HG02938 (cell line): ENCODE data around the gene CHN2.

Experiments used
- ATAC-seq: cut with Tn5 transposase; IDR thresholded peaks from one replicate; pipeline ENCODE4 v1.9.1; 2021; ENCODE audit warnings: mild to moderate bottlenecking, moderate library complexity; ENCODE audit not compliant: unreplicated experiment

CHN2 gene

DNA sequence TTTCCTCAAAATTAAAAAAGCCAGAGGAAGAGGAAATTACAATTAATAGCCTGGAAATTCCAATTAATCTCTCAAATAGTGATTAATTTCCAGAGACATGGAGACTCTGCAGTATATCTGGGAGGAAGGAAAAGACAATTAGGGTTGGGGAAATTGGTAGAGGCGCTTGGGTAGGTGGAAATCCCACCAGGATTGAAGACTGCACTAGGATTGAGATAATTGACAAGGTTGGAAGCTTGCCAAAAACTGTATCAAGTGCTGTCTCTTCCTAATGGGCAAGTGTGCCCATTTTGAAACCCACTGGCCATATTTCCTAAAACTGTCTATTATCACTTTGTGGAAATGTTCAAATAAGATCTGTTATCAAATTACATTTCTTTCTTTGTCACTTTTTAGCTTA lies 21.6 kb downstream of the CHN2 start:
- ATAC-seq = no peak

DNA sequence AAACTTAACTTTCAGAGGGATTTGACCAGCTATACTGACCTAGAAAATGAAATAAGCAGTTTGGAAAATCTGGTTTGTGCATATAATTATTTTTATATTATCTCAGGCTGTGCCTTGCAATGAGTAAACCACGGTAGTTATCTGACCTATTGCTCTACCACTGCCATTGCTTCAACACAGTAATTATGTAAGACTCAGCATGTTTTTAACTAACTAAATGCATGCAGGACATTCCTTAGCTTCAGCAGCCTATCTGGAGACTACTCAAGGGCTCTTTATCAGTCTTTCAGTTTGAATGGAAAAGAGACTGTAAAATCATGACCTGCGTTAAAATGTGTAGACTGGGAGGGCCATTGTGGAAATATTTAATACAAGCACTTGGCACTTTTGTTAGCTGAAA lies 22.5 kb downstream of the CHN2 start:
- no peak for ATAC-seq

DNA sequence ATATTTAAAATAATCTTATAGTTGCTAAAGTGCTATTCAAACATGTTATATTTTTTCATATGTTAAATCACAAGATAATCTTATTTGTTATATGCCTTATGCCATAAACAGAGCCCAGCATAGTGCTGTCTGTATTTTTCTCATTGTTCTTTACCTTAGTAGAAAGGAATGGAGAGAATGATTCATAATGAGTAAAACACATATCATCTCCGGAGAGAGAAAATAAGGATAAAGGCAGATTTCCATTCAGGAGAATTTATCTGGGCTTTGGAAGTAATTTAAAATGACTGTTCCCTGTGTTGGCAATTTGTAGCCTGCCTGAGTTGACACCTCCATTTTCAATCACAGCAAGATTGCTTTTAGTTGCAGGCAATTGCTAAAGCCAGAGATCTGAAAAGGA lies 30.2 kb downstream of the CHN2 start:
- ATAC-seq = no peak

DNA sequence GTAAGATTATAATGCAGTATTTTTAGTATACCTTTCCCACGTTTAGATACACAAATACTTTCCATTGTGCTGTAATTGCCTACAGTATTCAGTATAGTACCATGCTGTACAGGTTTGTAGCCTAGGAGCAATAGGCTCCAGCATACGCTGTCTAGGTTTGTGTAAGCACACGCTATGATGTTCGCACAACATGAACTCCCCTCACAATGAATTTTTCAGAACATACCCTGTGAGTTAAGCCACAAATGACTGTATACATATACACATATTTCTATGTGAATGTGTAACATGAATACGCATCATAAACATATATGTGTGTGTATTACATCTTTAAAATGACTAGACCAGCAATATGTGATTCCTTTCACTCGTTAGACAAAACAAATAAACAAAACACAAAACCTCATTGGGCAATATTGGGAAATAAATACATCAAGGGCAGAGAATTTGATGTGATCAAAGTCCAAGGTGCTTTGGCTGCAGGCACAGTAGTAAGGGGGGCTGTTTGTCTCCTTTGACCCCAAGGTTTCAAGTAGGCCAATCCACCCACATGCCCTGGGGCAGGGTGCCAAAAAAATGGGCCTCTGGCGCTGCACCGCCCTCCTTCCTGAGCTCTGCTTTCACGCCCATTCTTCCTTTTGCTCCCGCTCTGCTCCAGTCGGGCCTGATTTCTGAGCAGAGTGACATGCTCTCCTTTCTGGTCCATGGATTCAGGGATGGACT lies 33.9 kb downstream of the CHN2 start:
- ATAC-seq = no peak

DNA sequence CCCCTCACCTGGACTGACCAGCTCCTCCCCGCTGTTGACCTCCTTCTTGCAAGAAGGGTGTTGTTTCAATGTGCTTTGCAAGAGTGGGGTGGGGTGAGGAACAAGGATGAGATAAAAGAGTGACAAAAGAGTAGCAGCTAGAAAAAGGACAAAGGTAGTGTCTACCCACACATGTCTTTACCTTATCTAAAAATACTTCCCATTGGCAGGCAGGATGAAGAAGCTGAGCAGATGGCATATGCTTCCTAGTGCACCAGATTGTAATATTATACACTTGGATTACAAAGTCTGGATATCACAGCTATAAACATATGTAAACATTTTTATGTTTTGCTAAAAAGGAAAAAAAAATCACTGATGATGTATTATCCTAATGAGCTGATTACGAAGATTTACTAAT lies 34.5 kb downstream of the CHN2 start:
- ATAC-seq = no peak

GRCh38 chr7:29229946-29230345 lies 35.4 kb downstream of the CHN2 start:
- no peak for ATAC-seq

- no peak for ATAC-seq
These were observed 36.3 kb downstream of the CHN2 start for GRCh38 chr7:29230871-29231345.

DNA sequence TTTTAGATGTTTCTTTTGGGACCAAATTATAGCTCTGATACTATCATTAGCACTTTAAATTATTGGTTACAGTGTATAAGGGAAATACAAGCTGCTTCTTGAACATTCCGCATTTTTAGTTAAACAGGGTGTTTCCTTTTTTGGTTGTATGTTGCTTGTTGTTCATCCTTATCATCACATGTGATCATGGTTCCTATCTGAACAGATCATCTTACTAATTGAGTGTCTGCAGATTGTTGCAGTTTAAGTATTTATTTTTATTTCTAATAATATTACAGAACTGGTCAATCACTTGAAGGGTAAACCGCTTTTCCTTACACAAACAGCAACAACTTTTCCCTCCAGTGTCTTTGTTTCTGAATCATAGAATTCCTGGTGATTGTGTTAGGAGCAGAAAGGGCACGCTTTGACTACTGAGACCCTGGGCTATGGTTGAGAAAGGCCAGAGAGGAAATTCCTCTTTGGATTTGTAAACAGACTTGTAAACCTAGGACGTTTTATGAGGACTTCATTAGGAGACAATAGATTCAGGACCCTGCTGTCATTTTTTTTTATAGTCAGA lies 37.2 kb downstream of the CHN2 start:
- no peak for ATAC-seq

- no peak for ATAC-seq
These were observed 39.9 kb downstream of the CHN2 start for GRCh38 chr7:29234438-29234837.

DNA sequence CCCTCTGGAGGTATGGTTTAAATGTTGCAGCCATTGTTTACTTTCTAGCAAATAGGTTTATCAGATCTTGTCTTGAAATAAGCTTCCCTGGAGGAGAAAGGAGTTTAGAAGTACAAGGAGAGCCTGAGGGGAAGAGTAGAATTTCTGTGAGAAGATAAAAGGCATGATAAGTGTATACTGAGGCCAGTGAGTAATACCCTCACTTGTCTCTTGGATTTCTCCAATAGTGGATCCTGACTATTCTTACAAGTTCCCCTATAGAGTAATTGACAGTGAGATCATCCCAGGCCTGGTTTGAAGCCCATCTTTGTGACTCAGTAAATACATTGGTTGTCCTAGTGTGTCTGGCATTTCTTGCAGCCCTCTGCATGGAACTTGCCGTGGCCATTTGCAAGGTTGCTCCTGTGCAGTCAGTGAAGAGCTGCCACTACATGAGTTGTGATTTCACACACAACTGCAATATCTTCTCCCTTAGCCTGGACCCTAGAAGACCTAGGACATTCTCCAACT lies 41.6 kb downstream of the CHN2 start:
- no peak for ATAC-seq

GRCh38 chr7:29236649-29237048 lies 42.1 kb downstream of the CHN2 start:
- ATAC-seq = no peak

DNA sequence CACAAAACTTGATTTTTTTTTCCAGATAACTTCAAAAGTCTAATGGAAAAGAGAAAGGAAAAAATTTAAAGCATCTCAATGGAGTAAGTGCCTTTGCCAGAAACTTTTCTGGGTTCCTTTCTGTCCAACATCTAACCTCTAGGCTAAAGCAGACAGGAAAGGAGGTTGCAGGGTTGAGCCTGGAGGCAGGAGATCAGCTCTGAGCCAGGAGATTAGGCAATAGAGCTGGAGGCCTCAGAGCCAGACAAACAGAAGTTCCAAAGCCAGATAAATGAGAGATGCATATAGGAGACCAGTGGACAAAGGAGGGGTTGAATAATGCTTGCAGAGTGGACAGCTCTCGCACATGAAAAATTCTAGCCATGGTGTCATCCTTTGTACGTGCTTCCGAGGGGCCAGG lies 42.9 kb downstream of the CHN2 start:
- no peak for ATAC-seq

DNA sequence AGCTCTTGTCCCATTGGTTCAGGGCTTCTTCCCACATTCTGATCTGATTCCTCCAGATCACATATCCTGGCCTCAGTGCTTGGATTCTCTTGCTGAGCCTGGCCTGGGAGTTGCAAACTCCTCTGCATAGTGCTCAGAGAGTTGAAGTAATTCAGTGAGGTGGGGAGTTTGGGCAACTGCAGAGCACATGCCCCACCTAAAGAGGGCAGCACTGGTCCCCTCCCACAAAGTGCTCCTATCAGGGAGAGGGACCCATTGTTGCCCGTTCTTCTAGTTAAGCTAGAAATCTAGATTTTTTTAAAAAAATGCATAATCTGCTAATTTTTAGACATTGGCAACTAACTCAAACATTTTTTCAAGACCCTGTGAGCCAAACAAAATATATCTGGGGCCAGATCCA lies 45.1 kb downstream of the CHN2 start:
- ATAC-seq = no peak

DNA sequence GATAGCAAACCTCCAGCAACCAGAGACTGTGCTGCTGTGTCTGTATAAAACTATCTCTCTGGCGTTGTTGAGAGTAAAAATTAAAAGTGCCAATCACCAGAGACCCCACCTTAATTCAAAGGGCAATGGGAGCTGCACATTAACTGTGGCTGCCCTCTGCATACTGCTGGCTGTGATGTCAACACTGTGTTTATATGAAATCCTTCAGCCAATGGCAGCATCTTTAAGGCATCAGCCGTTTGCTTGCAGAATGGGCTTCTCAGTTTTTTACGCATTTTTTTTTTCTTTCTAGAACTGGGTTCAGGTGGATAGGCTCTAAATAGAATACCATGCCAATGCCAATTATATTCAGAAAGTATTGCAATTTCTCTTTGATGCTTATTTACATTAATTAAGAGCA lies 47.7 kb downstream of the CHN2 start:
- ATAC-seq = no peak

- ATAC-seq = no peak
These were observed 49.5 kb downstream of the CHN2 start for GRCh38 chr7:29243910-29244655.

GRCh38 chr7:29247224-29247962 lies 52.8 kb downstream of the CHN2 start:
- ATAC-seq = no peak

DNA sequence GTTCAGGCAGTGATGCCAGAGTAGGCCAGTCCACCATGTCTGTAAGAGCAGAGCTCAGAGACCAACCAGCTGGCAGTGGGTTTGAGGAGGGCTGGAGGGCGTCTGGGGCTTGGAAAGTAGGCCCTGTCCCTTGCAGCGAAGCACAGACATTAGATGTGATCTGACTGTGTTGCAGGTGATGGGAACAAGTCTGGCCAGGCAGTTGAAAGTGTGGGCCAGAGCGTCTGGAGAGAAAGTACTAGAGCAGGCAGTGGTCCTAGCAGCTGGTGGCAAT lies 53.3 kb downstream of the CHN2 start:
- no peak for ATAC-seq

DNA sequence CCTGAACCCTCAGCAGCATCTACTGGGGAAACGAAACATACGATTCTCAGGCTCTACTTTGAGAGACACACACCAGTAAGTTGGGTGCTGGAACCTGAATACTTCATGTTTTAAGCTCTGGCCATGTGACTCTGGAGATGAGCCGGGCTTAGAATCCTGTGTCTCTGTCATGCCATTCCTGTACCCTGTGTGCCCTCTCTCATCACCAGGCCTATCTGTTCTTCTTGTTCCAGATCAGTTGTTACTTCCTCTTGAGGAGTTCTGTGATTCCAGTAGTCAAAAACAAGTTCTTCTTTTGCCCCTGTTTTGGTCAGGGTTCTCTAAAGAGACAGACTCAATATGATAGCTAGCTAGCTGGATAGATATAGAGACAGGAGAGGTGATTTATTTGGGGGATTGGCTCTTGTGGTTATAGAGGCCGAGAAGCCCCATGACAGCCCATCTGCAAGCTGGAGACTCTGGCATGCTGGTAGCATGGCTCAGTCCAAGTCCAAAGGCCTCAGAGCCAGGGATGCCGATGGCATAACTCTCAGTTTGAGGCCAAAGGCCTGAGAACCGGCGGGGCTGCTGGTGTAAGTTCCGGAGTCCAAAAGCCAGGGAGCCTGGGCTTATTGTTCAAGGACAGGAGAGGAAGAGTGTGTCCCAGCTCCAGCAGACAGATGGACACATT lies 54.3 kb downstream of the CHN2 start:
- no peak for ATAC-seq

DNA sequence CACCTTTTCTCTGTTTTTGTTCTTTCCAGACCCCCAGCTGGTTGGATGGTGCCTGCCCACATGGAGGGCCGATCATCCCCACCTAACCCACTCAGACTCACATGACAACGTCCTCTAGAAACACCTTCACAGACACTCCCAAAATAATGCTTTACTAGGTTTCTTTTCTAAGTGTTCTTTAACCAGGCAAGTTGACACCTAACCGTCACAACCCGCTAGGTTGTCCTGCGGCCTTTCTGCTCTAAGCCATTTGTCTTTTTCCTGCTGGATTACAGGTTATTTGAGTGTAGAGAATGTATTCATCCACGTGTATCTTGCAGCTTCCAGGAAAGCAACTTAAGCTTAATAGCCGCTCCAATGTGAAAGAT lies 54.8 kb downstream of the CHN2 start:
- no peak for ATAC-seq

DNA sequence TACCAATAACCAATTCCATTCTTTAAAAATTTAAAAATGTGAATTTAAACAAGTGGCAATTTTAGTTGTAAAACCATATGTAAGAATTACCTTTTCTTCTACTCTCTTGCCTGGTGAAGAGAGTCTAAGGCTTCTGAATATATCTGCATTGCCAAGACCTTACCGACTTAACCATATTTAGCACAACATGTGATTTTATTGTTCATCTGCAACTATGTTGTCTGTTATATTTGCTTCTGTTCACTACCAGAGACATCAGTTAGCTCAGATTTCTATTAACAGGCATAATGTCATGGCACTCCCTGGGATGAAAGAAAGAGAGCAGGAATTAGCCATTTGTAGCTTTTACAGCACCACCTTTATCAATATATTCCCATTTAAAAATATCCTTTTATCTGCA lies 55.3 kb downstream of the CHN2 start:
- no peak for ATAC-seq

GRCh38 chr7:29253225-29253624 lies 58.6 kb downstream of the CHN2 start:
- no peak for ATAC-seq
